CD14-positive monocyte (primary cell): ENCODE data around the gene TPPP. TPM values are rescaled to one million over a fixed set of nuclear protein-coding genes. Genes with fewer than 3 reads are reported as not detected.

Source experiments
- DNase-seq, 3 donors: peaks; one replicate each; pipeline ENCODE4 v3.0.0-alpha.2; 2011 to 2022
- H2AFZ ChIP-seq: 2 replicates; pipeline ENCODE4 v1.6.0; 2012; ENCODE audit warnings: mild to moderate bottlenecking, low read depth, low read length, inconsistent platforms; ENCODE audit not compliant: insufficient read depth, poor library complexity, severe bottlenecking
- H3K27ac ChIP-seq, 2 donors: 1 replicate in 1 of 2; 2 replicates in 1 of 2; pipeline ENCODE4 v1.5.1; 2012 to 2013; ENCODE audit warnings: low read length in 2 of 2, control low read depth in 1 of 2, inconsistent platforms in 1 of 2, low read depth in 1 of 2, mild to moderate bottlenecking in 1 of 2
- H3K27me3 ChIP-seq, 2 donors: one replicate each; pipeline versions ENCODE4 v1.6.0 to v1.6.1; 2011 to 2013; ENCODE audit warnings: low read length in 2 of 2; ENCODE audit not compliant: control insufficient read depth in 2 of 2, insufficient read depth in 2 of 2
- H3K36me3 ChIP-seq, 2 donors: replicated peaks in 1 of 2; 1 replicate in 1 of 2; 2 replicates in 1 of 2; pipeline versions ENCODE4 v1.5.1 to v1.6.1; 2012 to 2013; ENCODE audit warnings: low read length in 2 of 2, control low read depth in 1 of 2, inconsistent platforms in 1 of 2, mild to moderate bottlenecking in 1 of 2; ENCODE audit not compliant: insufficient read depth in 2 of 2, control insufficient read depth in 1 of 2
- H3K4me1 ChIP-seq, 2 donors: 1 replicate in 1 of 2; 2 replicates in 1 of 2; pipeline versions ENCODE4 v1.5.1 to v1.6.1; 2012 to 2013; ENCODE audit warnings: low read length in 2 of 2, control low read depth in 1 of 2, inconsistent platforms in 1 of 2, mild to moderate bottlenecking in 1 of 2, moderate library complexity in 1 of 2; ENCODE audit not compliant: insufficient read depth in 2 of 2, control insufficient read depth in 1 of 2
- H3K4me2 ChIP-seq: replicated peaks from 2 replicates; pipeline ENCODE3; 2012; ENCODE audit warnings: low read length, moderate library complexity, mild to moderate bottlenecking; ENCODE audit not compliant: poor library complexity, severe bottlenecking; ENCODE audit errors: extremely low read depth
- H3K4me3 ChIP-seq, 3 experiments: fragments of 200-600 bp in 1 of 3; sonication (generic) in 1 of 3; replicated peaks in 1 of 3; 1 replicate in 2 of 3; 2 replicates in 1 of 3; pipeline ENCODE4 v1.5.1; 2011 to 2013; ENCODE audit warnings: low read length in 3 of 3, mild to moderate bottlenecking in 3 of 3, control low read depth in 2 of 3, low read depth in 2 of 3, inconsistent platforms in 1 of 3, moderate library complexity in 1 of 3
- H3K79me2 ChIP-seq: 2 replicates; pipeline ENCODE4 v1.6.0; 2012; ENCODE audit warnings: mild to moderate bottlenecking, control low read depth, inconsistent platforms, low read length, moderate library complexity; ENCODE audit not compliant: insufficient read depth
- H3K9ac ChIP-seq: 2 replicates; pipeline ENCODE4 v1.6.0; 2017; ENCODE audit warnings: low read length, mild to moderate bottlenecking; ENCODE audit not compliant: insufficient read depth, poor library complexity, severe bottlenecking
- H3K9me3 ChIP-seq, 2 donors: replicated peaks in 1 of 2; 1 replicate in 1 of 2; 2 replicates in 1 of 2; pipeline versions ENCODE4 v1.5.1 to v1.6.1; 2012 to 2013; ENCODE audit warnings: low read length in 2 of 2, control low read depth in 1 of 2; ENCODE audit not compliant: control insufficient read depth in 1 of 2, insufficient read depth in 1 of 2
- H4K20me1 ChIP-seq: 2 replicates; pipeline ENCODE4 v1.6.0; 2012; ENCODE audit warnings: mild to moderate bottlenecking, low read length, control low read depth, moderate library complexity; ENCODE audit not compliant: insufficient read depth
- H3K27ac Mint-ChIP-seq, 7 donors: one replicate each; pipeline ENCODE4 v1.8.0; 2020; ENCODE audit warnings: mild to moderate bottlenecking in 7 of 7, mixed read lengths in 7 of 7, moderate library complexity in 6 of 7, inconsistent platforms in 2 of 7
- H3K27me3 Mint-ChIP-seq, 3 donors: one replicate each; pipeline ENCODE4 v1.8.0; 2021 to 2022; ENCODE audit warnings: low read depth in 3 of 3, mild to moderate bottlenecking in 3 of 3, mixed read lengths in 3 of 3, moderate library complexity in 3 of 3, inconsistent platforms in 1 of 3
- H3K36me3 Mint-ChIP-seq, 2 donors: one replicate each; pipeline ENCODE4 v1.8.0; 2020; ENCODE audit warnings: mixed read lengths in 2 of 2, inconsistent platforms in 1 of 2, mild to moderate bottlenecking in 1 of 2
- H3K4me1 Mint-ChIP-seq: one replicate; pipeline ENCODE4 v1.8.0; 2020; ENCODE audit warnings: mild to moderate bottlenecking, mixed read lengths
- H3K4me3 Mint-ChIP-seq, 2 donors: one replicate each; pipeline ENCODE4 v1.8.0; 2020; ENCODE audit warnings: mild to moderate bottlenecking in 2 of 2, mixed read lengths in 2 of 2, moderate library complexity in 1 of 2
- H3K9me3 Mint-ChIP-seq, 7 donors: one replicate each; pipeline ENCODE4 v1.8.0; 2020 to 2022; ENCODE audit warnings: mixed read lengths in 7 of 7, mild to moderate bottlenecking in 6 of 7, moderate library complexity in 6 of 7, inconsistent platforms in 2 of 7
- CTCF ChIP-seq: fragments of 200-600 bp; IDR thresholded peaks from one replicate; pipeline ENCODE4 v1.8.0; 2022; ENCODE audit warnings: antibody characterized with exemption, mild to moderate bottlenecking
- WGBS: methylation state at CpG from one replicate; pipeline ENCODE4 v1.1.5; 2013; ENCODE audit warnings: missing lambda C conversion rate; ENCODE audit not compliant: insufficient coverage; 5-methylcytosine and 5-hydroxymethylcytosine counted together
- intact Hi-C, 2 donors: fragments of 100-400 bp; cut with micrococcal nuclease; formaldehyde crosslinking; loops; one replicate each; pipeline versions ENCODE4 v1.15.0 to v1.15.1; 2023
- polyA plus RNA-seq, 3 donors: library from polyadenylated mRNA; depleted of rRNA in 1 of 3; unstranded in 2 of 3; stranded (reverse) in 1 of 3; fragments of 300-500 nt in 2 of 3; fragments of >200 nt in 1 of 3; fragmentation: Illumina TruSeq in 2 of 3; gene quantifications; 1 replicate in 2 of 3; 2 replicates in 1 of 3; pipeline ENCODE4 v1.2.3, GENCODE V29; 2012 to 2021

The TPPP gene
- polyA plus RNA-seq, 3 donors: 0.02 to 0.17 (median 0.06) TPM

DNA sequence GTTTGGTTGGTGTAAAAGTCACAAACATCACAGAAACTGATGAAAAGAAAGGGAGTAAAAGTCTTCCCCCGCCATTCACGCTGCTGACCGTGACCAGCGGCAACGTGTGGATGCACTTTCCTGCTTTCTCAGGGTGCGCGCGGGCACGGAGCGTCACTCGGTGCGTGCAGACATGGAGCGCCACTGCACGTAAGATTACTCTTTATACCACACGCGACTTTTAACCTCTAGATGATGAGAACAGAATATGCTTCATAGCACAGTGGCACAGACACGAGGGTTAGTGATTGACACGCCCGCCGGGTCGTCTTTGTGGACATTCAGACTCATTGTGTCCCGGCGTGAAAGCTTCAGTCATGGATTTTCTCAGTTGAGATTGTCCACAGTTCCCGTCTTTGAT, 65.3 kb downstream of the TPPP start:
- Histone ChIP-seq H3K4me1 (no peaks in the 10 kb centered on the region), H3K4me2 (no peak overlapping the region), H3K79me2 (no peaks in the 10 kb centered on the region), H3K27me3 (no peaks in the 10 kb centered on the region), H2AFZ (no peak overlapping the region), H3K9me3 (no peaks in the 10 kb centered on the region), H3K9ac (no peak overlapping the region), H3K36me3 (peaks cover 11 to 42% of the 10 kb centered on the region in 2 donors), H3K4me3 (no peak overlapping the region), H4K20me1 (no peaks in the 10 kb centered on the region), H3K27ac (no peak overlapping the region)
- no peak overlapping the region for H3K4me3 Mint-ChIP-seq
- TF ChIP-seq CTCF: no peak
- H3K27me3 Mint-ChIP-seq: peaks cover 0 to 2% (median 1%) of the 10 kb centered on the region in 3 donors
- intact Hi-C loops: no loop called here
- no peaks in the 10 kb centered on the region for H3K4me1 Mint-ChIP-seq
- H3K27ac Mint-ChIP-seq: peak overlapping the region in 1 of 7 donors; percentile 30
- DNase-seq: no peak
- H3K36me3 Mint-ChIP-seq: peaks cover 44 to 45% of the 10 kb centered on the region in 2 donors
- no peaks in the 10 kb centered on the region for H3K9me3 Mint-ChIP-seq
- WGBS: 90% methylated on average over 24 of the region's 24 CpGs

GRCh38 chr5:626850-627249, 66.3 kb downstream of the TPPP start:
- Mint-ChIP-seq H3K9me3 (no peaks in the 10 kb centered on the region), H3K27ac (peak overlapping the region in 1 of 7 donors; percentile 15), H3K27me3 (peaks cover 0 to 2% (median 1%) of the 10 kb centered on the region in 3 donors), H3K4me3 (no peak overlapping the region), H3K36me3 (peaks cover 46 to 49% of the 10 kb centered on the region in 2 donors), H3K4me1 (no peaks in the 10 kb centered on the region)
- H3K36me3 ChIP-seq: peaks cover 11 to 42% of the 10 kb centered on the region in 2 donors
- no peak overlapping the region for H2AFZ ChIP-seq
- H3K79me2 ChIP-seq: no peaks in the 10 kb centered on the region
- WGBS: 100% methylated on average over 2 of the region's 3 CpGs
- H3K4me3 ChIP-seq: no peak overlapping the region
- no peak overlapping the region for H3K4me2 ChIP-seq
- no peak overlapping the region for H3K9ac ChIP-seq
- no peaks in the 10 kb centered on the region for H3K27me3 ChIP-seq
- H3K4me1 ChIP-seq: no peaks in the 10 kb centered on the region
- no peaks in the 10 kb centered on the region for H4K20me1 ChIP-seq
- H3K9me3 ChIP-seq: no peaks in the 10 kb centered on the region
- no peak for DNase-seq
- intact Hi-C loops: no loop called here
- TF ChIP-seq CTCF: no peak
- no peak overlapping the region for H3K27ac ChIP-seq
